ENCODE data around the gene TENM4. TPM values are rescaled to one million over a fixed set of nuclear protein-coding genes. Genes with fewer than 3 reads are reported as not detected.

Gene TENM4
- total RNA-seq, 1 donor from 2014 or later: 5.1 TPM

- H3K27ac Mint-ChIP-seq: no peak overlapping the region
- Histone ChIP-seq H3F3A (ENCODE audit: low read depth) (no peaks in the 10 kb centered on the region), H3K79me2 (ENCODE audit: low read depth) (no peaks in the 10 kb centered on the region), H3K4me3 (no peak overlapping the region), H2AFZ (replicated peaks) (no peak overlapping the region), H3K9me3 (ENCODE audit: low read depth) (no peaks in the 10 kb centered on the region), H3K27me3 (no peaks in the 10 kb centered on the region), H3K36me3 (no peaks in the 10 kb centered on the region), H3K4me1 (peaks cover 7% of the 10 kb centered on the region), H4K20me1 (ENCODE audit: low read depth) (no peaks in the 10 kb centered on the region), H3K4me2 (no peak overlapping the region), H3K27ac (no peak overlapping the region), H3K9ac (no peak overlapping the region)
- peaks cover 13% of the 10 kb centered on the region for H3K36me3 Mint-ChIP-seq
- no peak for TF ChIP-seq EZH2 (IDR thresholded peaks at IDR 0.05)
- TF ChIP-seq EZH2phosphoT487 (IDR thresholded peaks at IDR 0.05): no peak
- TF ChIP-seq, protein P1, sequence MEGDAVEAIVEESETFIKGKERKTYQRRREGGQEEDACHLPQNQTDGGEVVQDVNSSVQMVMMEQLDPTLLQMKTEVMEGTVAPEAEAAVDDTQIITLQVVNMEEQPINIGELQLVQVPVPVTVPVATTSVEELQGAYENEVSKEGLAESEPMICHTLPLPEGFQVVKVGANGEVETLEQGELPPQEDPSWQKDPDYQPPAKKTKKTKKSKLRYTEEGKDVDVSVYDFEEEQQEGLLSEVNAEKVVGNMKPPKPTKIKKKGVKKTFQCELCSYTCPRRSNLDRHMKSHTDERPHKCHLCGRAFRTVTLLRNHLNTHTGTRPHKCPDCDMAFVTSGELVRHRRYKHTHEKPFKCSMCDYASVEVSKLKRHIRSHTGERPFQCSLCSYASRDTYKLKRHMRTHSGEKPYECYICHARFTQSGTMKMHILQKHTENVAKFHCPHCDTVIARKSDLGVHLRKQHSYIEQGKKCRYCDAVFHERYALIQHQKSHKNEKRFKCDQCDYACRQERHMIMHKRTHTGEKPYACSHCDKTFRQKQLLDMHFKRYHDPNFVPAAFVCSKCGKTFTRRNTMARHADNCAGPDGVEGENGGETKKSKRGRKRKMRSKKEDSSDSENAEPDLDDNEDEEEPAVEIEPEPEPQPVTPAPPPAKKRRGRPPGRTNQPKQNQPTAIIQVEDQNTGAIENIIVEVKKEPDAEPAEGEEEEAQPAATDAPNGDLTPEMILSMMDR (IDR thresholded peaks at IDR 0.05): no peak
- no peak for DNase-seq (ENCODE audit: low spot score)
- H3K4me1 Mint-ChIP-seq: peaks cover 13% of the 10 kb centered on the region
- no peaks in the 10 kb centered on the region for H3K27me3 Mint-ChIP-seq (ENCODE audit: insufficient read depth, low read depth)
- peaks cover 11% of the 10 kb centered on the region for H3K9me3 Mint-ChIP-seq
- H3K4me3 Mint-ChIP-seq: no peak overlapping the region
These were observed 28.1 kb downstream of the TENM4 start for GRCh38 chr11:79412761-79413160.

DNA sequence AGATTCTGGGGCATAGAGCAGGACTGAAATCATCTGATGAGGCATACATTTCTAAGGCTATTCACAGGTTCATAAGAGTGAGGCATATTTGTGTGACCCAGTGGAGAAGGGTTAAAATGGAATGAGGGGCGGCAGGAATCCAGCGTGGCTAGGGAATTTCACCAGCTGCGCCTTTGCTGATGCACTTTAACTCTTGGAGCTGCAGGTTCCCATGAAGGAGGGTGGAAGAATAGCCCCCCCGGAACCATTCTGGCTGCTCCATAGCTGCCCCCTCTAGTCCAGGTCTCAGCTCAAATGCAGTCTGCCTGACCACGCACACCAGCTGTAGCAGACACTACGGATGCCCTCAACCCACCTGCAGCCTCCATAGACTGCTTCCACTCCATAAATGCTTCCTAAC is 31.5 kb downstream of the TENM4 start:
- Histone ChIP-seq H3K4me2 (no peak overlapping the region), H3K9me3 (ENCODE audit: low read depth) (no peaks in the 10 kb centered on the region), H3K79me2 (ENCODE audit: low read depth) (no peaks in the 10 kb centered on the region), H3K4me1 (peaks cover 7% of the 10 kb centered on the region), H2AFZ (replicated peaks) (no peak overlapping the region), H3F3A (ENCODE audit: low read depth) (no peaks in the 10 kb centered on the region), H3K27ac (no peak overlapping the region), H3K27me3 (no peaks in the 10 kb centered on the region), H3K4me3 (no peak overlapping the region), H4K20me1 (ENCODE audit: low read depth) (no peaks in the 10 kb centered on the region), H3K9ac (no peak overlapping the region), H3K36me3 (no peaks in the 10 kb centered on the region)
- Mint-ChIP-seq H3K36me3 (no peaks in the 10 kb centered on the region), H3K4me3 (no peak overlapping the region), H3K9me3 (no peaks in the 10 kb centered on the region), H3K27me3 (ENCODE audit: insufficient read depth, low read depth) (no peaks in the 10 kb centered on the region), H3K4me1 (peaks cover 18% of the 10 kb centered on the region), H3K27ac (no peak overlapping the region)
- TF ChIP-seq EZH2 (IDR thresholded peaks at IDR 0.05) (no peak), EZH2phosphoT487 (IDR thresholded peaks at IDR 0.05) (no peak)
- TF ChIP-seq, protein P1 (IDR thresholded peaks at IDR 0.05): no peak
- no peak for DNase-seq (ENCODE audit: low spot score)

GRCh38 chr11:79406376-79406775 is 34.5 kb downstream of the TENM4 start:
- no peaks in the 10 kb centered on the region for H3K36me3 ChIP-seq
- no peaks in the 10 kb centered on the region for H4K20me1 ChIP-seq (ENCODE audit: low read depth)
- H3K4me3 ChIP-seq: no peak overlapping the region
- no peak overlapping the region for H3K4me2 ChIP-seq
- no peaks in the 10 kb centered on the region for H3K27me3 Mint-ChIP-seq (ENCODE audit: insufficient read depth, low read depth)
- no peaks in the 10 kb centered on the region for H3F3A ChIP-seq (ENCODE audit: low read depth)
- H3K9me3 Mint-ChIP-seq: no peaks in the 10 kb centered on the region
- no peak overlapping the region for H2AFZ ChIP-seq (replicated peaks)
- no peaks in the 10 kb centered on the region for H3K36me3 Mint-ChIP-seq
- no peak overlapping the region for H3K27ac Mint-ChIP-seq
- no peaks in the 10 kb centered on the region for H3K4me1 ChIP-seq
- no peak overlapping the region for H3K4me3 Mint-ChIP-seq
- TF ChIP-seq, protein P1 (IDR thresholded peaks at IDR 0.05): no peak
- TF ChIP-seq EZH2 (IDR thresholded peaks at IDR 0.05): no peak
- TF ChIP-seq EZH2phosphoT487 (IDR thresholded peaks at IDR 0.05): no peak
- no peak for DNase-seq (ENCODE audit: low spot score)
- no peak overlapping the region for H3K27ac ChIP-seq
- no peaks in the 10 kb centered on the region for H3K79me2 ChIP-seq (ENCODE audit: low read depth)
- H3K4me1 Mint-ChIP-seq: peaks cover 10% of the 10 kb centered on the region
- no peak overlapping the region for H3K9ac ChIP-seq
- no peaks in the 10 kb centered on the region for H3K9me3 ChIP-seq (ENCODE audit: low read depth)
- H3K27me3 ChIP-seq: no peaks in the 10 kb centered on the region

Data from neural progenitor cell (in vitro differentiated cells).